CD4-positive, alpha-beta T cell treated with Interleukin-1 beta for 1 hour (primary cell): ENCODE measurements around the gene RAP1GAP.
A peak's percentile ranks its signal among the peaks of the same experiment; 100 is the strongest.

Source experiments
- DNase-seq, 2 donors: peaks; one replicate each; pipeline ENCODE4 v3.0.0-alpha.2; 2020 to 2022

Gene RAP1GAP

GRCh38 chr1:21590126-21590880, 78.9 kb downstream of the RAP1GAP start:
- no peak for DNase-seq

GRCh38 chr1:21589618-21590017, 79.5 kb downstream of the RAP1GAP start:
- DNase-seq: no peak

GRCh38 chr1:21587602-21587953, 81.6 kb downstream of the RAP1GAP start:
- DNase-seq: no peak

- DNase-seq: no peak
These were observed 82.1 kb downstream of the RAP1GAP start for GRCh38 chr1:21586846-21587601.

- DNase-seq: no peak
These were observed 82.9 kb downstream of the RAP1GAP start for GRCh38 chr1:21586222-21586621.

GRCh38 chr1:21585037-21585436, 84.1 kb downstream of the RAP1GAP start:
- DNase-seq: no peak

GRCh38 chr1:21584096-21584495, 85.1 kb downstream of the RAP1GAP start:
- no peak for DNase-seq

GRCh38 chr1:21579791-21580190, 89.4 kb downstream of the RAP1GAP start:
- DNase-seq: no peak

GRCh38 chr1:21577933-21578332, 91.2 kb downstream of the RAP1GAP start:
- no peak for DNase-seq

GRCh38 chr1:21577324-21577723, 91.8 kb downstream of the RAP1GAP start:
- DNase-seq: no peak

- no peak for DNase-seq
These were observed 92.4 kb downstream of the RAP1GAP start for GRCh38 chr1:21576798-21577187.

GRCh38 chr1:21576031-21576797, 92.9 kb downstream of the RAP1GAP start:
- DNase-seq: no peak

GRCh38 chr1:21575351-21575942, 93.7 kb downstream of the RAP1GAP start:
- no peak for DNase-seq

- no peak for DNase-seq
These were observed 94.5 kb downstream of the RAP1GAP start for GRCh38 chr1:21574466-21575151.

- peak in 1 of 2 donors; percentile 11 for DNase-seq
These were observed 95.1 kb downstream of the RAP1GAP start for GRCh38 chr1:21573971-21574465.

GRCh38 chr1:21573475-21573874, 95.7 kb downstream of the RAP1GAP start:
- no peak for DNase-seq

GRCh38 chr1:21572735-21573277, 96.4 kb downstream of the RAP1GAP start:
- no peak for DNase-seq

- no peak for DNase-seq
These were observed 96.9 kb downstream of the RAP1GAP start for GRCh38 chr1:21572221-21572620.

GRCh38 chr1:21570885-21571284, 98.3 kb downstream of the RAP1GAP start:
- DNase-seq: no peak

- DNase-seq: no peak
These were observed 98.7 kb downstream of the RAP1GAP start for GRCh38 chr1:21570528-21570875.

GRCh38 chr1:21569820-21570527, 99.2 kb downstream of the RAP1GAP start:
- DNase-seq: no peak
